ENCODE results near the gene XAGE3. TPM values are rescaled to one million over a fixed set of nuclear protein-coding genes. Genes with fewer than 3 reads are reported as not detected.
"Not testable (repeated sequence)": the region's sequence is repeated elsewhere in the genome, so short reads cannot be mapped to it uniquely, and the experiment has no call there.

The XAGE3 gene
- total and polyA plus RNA-seq, 2 donors (not counting 1 experiment from before 2014, with no cell fraction given) = not detected

- Mint-ChIP-seq H3K27me3 (peaks cover 6% of the 10 kb centered on the region), H3K4me3 (no peak overlapping the region), H3K9me3 (ENCODE audit: insufficient read depth) (no peaks in the 10 kb centered on the region), H3K27ac (no peak overlapping the region), H3K4me1 (no peaks in the 10 kb centered on the region)
- Histone ChIP-seq H3K4me3 (ENCODE audit: control extremely low read depth in 1 of 5, extremely low read depth in 1 of 5, insufficient read depth in 1 of 5, low read depth in 2 of 5, low read length in 4 of 5) (no peak overlapping the region), H3K4me2 (replicated peaks; ENCODE audit: low read depth, low read length, poor library complexity, severe bottlenecking) (no peak overlapping the region), H3K36me3 (replicated peaks in 1 of 2; ENCODE audit: control extremely low read depth in 1 of 2, control insufficient read depth in 1 of 2, extremely low read depth in 1 of 2, insufficient read depth in 2 of 2, low read length in 1 of 2) (no peaks in the 10 kb centered on the region), H3K27me3 (replicated peaks in 1 of 4; ENCODE audit: control extremely low read depth in 1 of 4, control insufficient read depth in 3 of 4, insufficient read depth in 4 of 4, low read length in 3 of 4) (no peaks in the 10 kb centered on the region), H3K4me1 (ENCODE audit: control insufficient read depth in 2 of 2, insufficient read depth in 2 of 2, low read length in 2 of 2) (no peaks in the 10 kb centered on the region), H3K9ac (ENCODE audit: low read length) (no peak overlapping the region), H3K27ac (ENCODE audit: low read length in 2 of 2) (no peak overlapping the region), H4K20me1 (ENCODE audit: control insufficient read depth, insufficient read depth, low read length, poor library complexity, severe bottlenecking) (no peaks in the 10 kb centered on the region), H2AFZ (ENCODE audit: insufficient read depth, low read depth, low read length, poor library complexity, severe bottlenecking) (no peak overlapping the region), H3K9me3 (ENCODE audit: control extremely low read depth in 1 of 3, control insufficient read depth in 2 of 3, insufficient read depth in 1 of 3, low read length in 2 of 3) (no peaks in the 10 kb centered on the region), H3K79me2 (ENCODE audit: control insufficient read depth, insufficient read depth, low read length) (no peaks in the 10 kb centered on the region)
- intact Hi-C loops (cut with micrococcal nuclease) = no loop called here
- DNase-seq = no peak
- TF ChIP-seq CTCF (IDR thresholded peaks at IDR 0.05) = no peak
- TF ChIP-seq EZH2 (IDR thresholded peaks at IDR 0.05; ENCODE audit: borderline replicate concordance, insufficient read depth, low read depth, low read length, poor library complexity, severe bottlenecking) = no peak
- WGBS (ENCODE audit: insufficient coverage) = 100% methylated on average over 1 of the region's 5 CpGs
- ChIA-PET POLR2A (no interaction called here), CTCF (no interaction called here)
- ATAC-seq (ENCODE audit: low read depth) = no peak
Observed at GRCh38 chrX:52874661-52875060, 6.8 kb upstream of the XAGE3 start.

- H3K27ac ChIP-seq (ENCODE audit: low read length in 2 of 2); H3K27ac Mint-ChIP-seq; intact Hi-C loops (cut with micrococcal nuclease); H3K9me3 Mint-ChIP-seq (ENCODE audit: insufficient read depth); H4K20me1 ChIP-seq (ENCODE audit: control insufficient read depth, insufficient read depth, low read length, poor library complexity, severe bottlenecking); CTCF ChIA-PET; H2AFZ ChIP-seq (ENCODE audit: insufficient read depth, low read depth, low read length, poor library complexity, severe bottlenecking); H3K27me3 Mint-ChIP-seq; H3K4me1 ChIP-seq (ENCODE audit: control insufficient read depth in 2 of 2, insufficient read depth in 2 of 2, low read length in 2 of 2); POLR2A ChIA-PET; ATAC-seq (ENCODE audit: low read depth); H3K4me1 Mint-ChIP-seq; H3K27me3 ChIP-seq (replicated peaks in 1 of 4; ENCODE audit: control extremely low read depth in 1 of 4, control insufficient read depth in 3 of 4, insufficient read depth in 4 of 4, low read length in 3 of 4); H3K36me3 ChIP-seq (replicated peaks in 1 of 2; ENCODE audit: control extremely low read depth in 1 of 2, control insufficient read depth in 1 of 2, extremely low read depth in 1 of 2, insufficient read depth in 2 of 2, low read length in 1 of 2); H3K79me2 ChIP-seq (ENCODE audit: control insufficient read depth, insufficient read depth, low read length); H3K9me3 ChIP-seq (ENCODE audit: control extremely low read depth in 1 of 3, control insufficient read depth in 2 of 3, insufficient read depth in 1 of 3, low read length in 2 of 3); H3K4me3 ChIP-seq (ENCODE audit: control extremely low read depth in 1 of 5, extremely low read depth in 1 of 5, insufficient read depth in 1 of 5, low read depth in 2 of 5, low read length in 4 of 5); H3K4me3 Mint-ChIP-seq; H3K9ac ChIP-seq (ENCODE audit: low read length); DNase-seq; H3K4me2 ChIP-seq (replicated peaks; ENCODE audit: low read depth, low read length, poor library complexity, severe bottlenecking): not testable (repeated sequence)
Observed at GRCh38 chrX:52873825-52874224, 5.9 kb upstream of the XAGE3 start.
